ENCODE measurements around the gene SLC27A4. TPM values are rescaled to one million over a fixed set of nuclear protein-coding genes. Genes with fewer than 3 reads are reported as not detected.

SLC27A4 gene
- total and polyA plus RNA-seq, 2 donors (not counting 1 experiment from before 2014, with no cell fraction given): 10.0 to 12.9 TPM

GRCh38 chr9:128370752-128371629 lies 30.7 kb downstream of the SLC27A4 start, which contains the start of gene URM1:
Gene URM1 (plus strand): TSS chr9:128371374. CDS start chr9:128371381, 7 bp downstream.
- H3K27me3 ChIP-seq (replicated peaks in 1 of 4; ENCODE audit: control extremely low read depth in 1 of 4, control insufficient read depth in 3 of 4, insufficient read depth in 4 of 4, low read length in 3 of 4): no peaks in the 10 kb centered on the region
- ChIA-PET CTCF (interaction anchor here (0.6 to 2.8 kb wide), 10 partner anchors 9 to 1371 kb away, joined by 3 to 35 read pairs (median 4); partner anchors contain the start of genes CERCAM, GOLGA2 and SWI5), POLR2A (interaction anchor here (0.5 to 2.9 kb wide), 16 partner anchors 9 to 828 kb away, joined by 3 to 20 read pairs (median 4); partner anchors contain the start of genes CERCAM, GOLGA2, ODF2 and SWI5)
- peak within 1 kb of the TSS; percentile 99 for H3K9ac ChIP-seq (ENCODE audit: low read length)
- intact Hi-C loops (cut with micrococcal nuclease): loop anchor here (1.0 to 5.0 kb wide), 9 partner anchors 31 to 576 kb away; partner anchors contain the start of genes CERCAM, COQ4, DOLK and KYAT1
- H3K4me2 ChIP-seq (replicated peaks; ENCODE audit: low read depth, low read length, poor library complexity, severe bottlenecking): peak within 1 kb of the TSS; percentile 97
- peak within 1 kb of the TSS; percentile 96 for H3K27ac Mint-ChIP-seq
- WGBS (ENCODE audit: insufficient coverage): under 1% methylated on average over 50 of the region's 55 CpGs
- ATAC-seq (ENCODE audit: low read depth) (peak; percentile 94), DNase-seq (peak; percentile 96)
- peaks cover 2 to 11% of the 10 kb centered on the region in 2 experiments for H3K36me3 ChIP-seq (replicated peaks in 1 of 2; ENCODE audit: control extremely low read depth in 1 of 2, control insufficient read depth in 1 of 2, extremely low read depth in 1 of 2, insufficient read depth in 2 of 2, low read length in 1 of 2)
- peaks cover 36% of the 10 kb centered on the region for H4K20me1 ChIP-seq (ENCODE audit: control insufficient read depth, insufficient read depth, low read length, poor library complexity, severe bottlenecking)
- peak within 1 kb of the TSS; percentile 83 to 96 for H3K27ac ChIP-seq (ENCODE audit: low read length in 2 of 2)
- peaks cover 57% of the 10 kb centered on the region for H3K79me2 ChIP-seq (ENCODE audit: control insufficient read depth, insufficient read depth, low read length)
- no peaks in the 10 kb centered on the region for H3K27me3 Mint-ChIP-seq
- no peaks in the 10 kb centered on the region for H3K9me3 ChIP-seq (ENCODE audit: control extremely low read depth in 1 of 3, control insufficient read depth in 2 of 3, insufficient read depth in 1 of 3, low read length in 2 of 3)
- peaks cover 30% of the 10 kb centered on the region for H3K4me1 Mint-ChIP-seq
- peaks cover 15 to 23% of the 10 kb centered on the region in 2 donors for H3K4me1 ChIP-seq (ENCODE audit: control insufficient read depth in 2 of 2, insufficient read depth in 2 of 2, low read length in 2 of 2)
- H2AFZ ChIP-seq (ENCODE audit: insufficient read depth, low read depth, low read length, poor library complexity, severe bottlenecking): peak within 1 kb of the TSS; percentile 98
- peak within 1 kb of the TSS; percentile 95 for H3K4me3 Mint-ChIP-seq
- no peak for TF ChIP-seq CTCF (IDR thresholded peaks at IDR 0.05)
- no peak for TF ChIP-seq EZH2 (IDR thresholded peaks at IDR 0.05; ENCODE audit: borderline replicate concordance, insufficient read depth, low read depth, low read length, poor library complexity, severe bottlenecking)
- H3K4me3 ChIP-seq (ENCODE audit: control extremely low read depth in 1 of 5, extremely low read depth in 1 of 5, insufficient read depth in 1 of 5, low read depth in 2 of 5, low read length in 4 of 5): peak within 1 kb of the TSS; percentile 86 to 98 (median 90)
- no peaks in the 10 kb centered on the region for H3K9me3 Mint-ChIP-seq (ENCODE audit: insufficient read depth)
